ENCODE results near the gene EEIG2. TPM values are rescaled to one million over a fixed set of nuclear protein-coding genes. Genes with fewer than 3 reads are reported as not detected.
"Not testable (repeated sequence)": the region's sequence is repeated elsewhere in the genome, so short reads cannot be mapped to it uniquely, and the experiment has no call there.

The EEIG2 gene
- total and polyA plus RNA-seq, 2 donors (not counting 1 experiment from before 2014, with no cell fraction given) = 4.4 to 13.6 TPM

DNA sequence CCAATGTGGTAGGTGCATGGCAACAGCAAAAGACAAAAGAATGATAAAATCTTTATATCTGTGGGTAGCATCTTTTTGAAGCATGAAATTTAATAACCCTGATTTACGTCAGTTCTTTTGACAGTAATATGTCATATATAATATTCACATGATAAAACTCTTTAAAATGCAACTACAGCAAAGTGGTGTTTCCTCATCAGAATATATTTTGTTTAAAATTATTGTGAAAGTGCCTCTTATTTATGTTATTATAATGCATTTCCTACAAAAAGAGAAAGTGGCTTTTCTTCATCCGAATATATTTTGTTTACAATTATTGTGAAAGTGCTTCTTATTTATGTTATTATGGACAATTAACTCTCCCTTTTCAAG is 46.9 kb upstream of the EEIG2 start:
- no peak overlapping the region for H3K27ac Mint-ChIP-seq
- TF ChIP-seq, protein P1, sequence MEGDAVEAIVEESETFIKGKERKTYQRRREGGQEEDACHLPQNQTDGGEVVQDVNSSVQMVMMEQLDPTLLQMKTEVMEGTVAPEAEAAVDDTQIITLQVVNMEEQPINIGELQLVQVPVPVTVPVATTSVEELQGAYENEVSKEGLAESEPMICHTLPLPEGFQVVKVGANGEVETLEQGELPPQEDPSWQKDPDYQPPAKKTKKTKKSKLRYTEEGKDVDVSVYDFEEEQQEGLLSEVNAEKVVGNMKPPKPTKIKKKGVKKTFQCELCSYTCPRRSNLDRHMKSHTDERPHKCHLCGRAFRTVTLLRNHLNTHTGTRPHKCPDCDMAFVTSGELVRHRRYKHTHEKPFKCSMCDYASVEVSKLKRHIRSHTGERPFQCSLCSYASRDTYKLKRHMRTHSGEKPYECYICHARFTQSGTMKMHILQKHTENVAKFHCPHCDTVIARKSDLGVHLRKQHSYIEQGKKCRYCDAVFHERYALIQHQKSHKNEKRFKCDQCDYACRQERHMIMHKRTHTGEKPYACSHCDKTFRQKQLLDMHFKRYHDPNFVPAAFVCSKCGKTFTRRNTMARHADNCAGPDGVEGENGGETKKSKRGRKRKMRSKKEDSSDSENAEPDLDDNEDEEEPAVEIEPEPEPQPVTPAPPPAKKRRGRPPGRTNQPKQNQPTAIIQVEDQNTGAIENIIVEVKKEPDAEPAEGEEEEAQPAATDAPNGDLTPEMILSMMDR (IDR thresholded peaks at IDR 0.05) = no peak
- no peak for TF ChIP-seq EZH2 (IDR thresholded peaks at IDR 0.05; ENCODE audit: borderline replicate concordance, insufficient read depth, low read depth, low read length, poor library complexity, severe bottlenecking)
- Histone ChIP-seq H3K9ac (ENCODE audit: low read length) (no peak overlapping the region), H3K9me3 (ENCODE audit: control extremely low read depth in 1 of 3, control insufficient read depth in 2 of 3, insufficient read depth in 1 of 3, low read length in 2 of 3) (no peaks in the 10 kb centered on the region), H3K36me3 (replicated peaks in 1 of 2; ENCODE audit: control extremely low read depth in 1 of 2, control insufficient read depth in 1 of 2, extremely low read depth in 1 of 2, insufficient read depth in 2 of 2, low read length in 1 of 2) (no peaks in the 10 kb centered on the region), H3K79me2 (ENCODE audit: control insufficient read depth, insufficient read depth, low read length) (no peaks in the 10 kb centered on the region), H3K4me3 (ENCODE audit: control extremely low read depth in 1 of 5, extremely low read depth in 1 of 5, insufficient read depth in 1 of 5, low read depth in 2 of 5, low read length in 4 of 5) (no peak overlapping the region), H4K20me1 (ENCODE audit: control insufficient read depth, insufficient read depth, low read length, poor library complexity, severe bottlenecking) (no peaks in the 10 kb centered on the region), H3K4me1 (ENCODE audit: control insufficient read depth in 2 of 2, insufficient read depth in 2 of 2, low read length in 2 of 2) (no peaks in the 10 kb centered on the region), H3K27ac (ENCODE audit: low read length in 2 of 2) (no peak overlapping the region), H3K4me2 (replicated peaks; ENCODE audit: low read depth, low read length, poor library complexity, severe bottlenecking) (no peak overlapping the region), H3K27me3 (replicated peaks in 1 of 4; ENCODE audit: control extremely low read depth in 1 of 4, control insufficient read depth in 3 of 4, insufficient read depth in 4 of 4, low read length in 3 of 4) (peaks cover 0 to 6% (median 0%) of the 10 kb centered on the region in 4 experiments), H2AFZ (ENCODE audit: insufficient read depth, low read depth, low read length, poor library complexity, severe bottlenecking) (no peak overlapping the region)
- no CpG with 5 or more reads among the region's 2 CpGs for WGBS (ENCODE audit: insufficient coverage)
- no peaks in the 10 kb centered on the region for H3K9me3 Mint-ChIP-seq (ENCODE audit: insufficient read depth)
- no peaks in the 10 kb centered on the region for H3K4me1 Mint-ChIP-seq
- intact Hi-C loops (cut with micrococcal nuclease) = loop anchor here (5.0 kb wide), 2 partner anchors 179 to 234 kb away; partner anchors contain the start of genes PRPF38B and STXBP3
- DNase-seq = no peak
- ChIA-PET POLR2A (no interaction called here), CTCF (interaction anchor here (0.7 to 10.1 kb wide), 20 partner anchors 9 to 730 kb away, joined by 3 to 325 read pairs (median 4); partner anchors contain the start of genes EEIG2, HENMT1 and SLC25A24)
- peaks cover 8% of the 10 kb centered on the region for H3K27me3 Mint-ChIP-seq
- ATAC-seq (ENCODE audit: low read depth) = no peak
- H3K4me3 Mint-ChIP-seq = no peak overlapping the region

DNA sequence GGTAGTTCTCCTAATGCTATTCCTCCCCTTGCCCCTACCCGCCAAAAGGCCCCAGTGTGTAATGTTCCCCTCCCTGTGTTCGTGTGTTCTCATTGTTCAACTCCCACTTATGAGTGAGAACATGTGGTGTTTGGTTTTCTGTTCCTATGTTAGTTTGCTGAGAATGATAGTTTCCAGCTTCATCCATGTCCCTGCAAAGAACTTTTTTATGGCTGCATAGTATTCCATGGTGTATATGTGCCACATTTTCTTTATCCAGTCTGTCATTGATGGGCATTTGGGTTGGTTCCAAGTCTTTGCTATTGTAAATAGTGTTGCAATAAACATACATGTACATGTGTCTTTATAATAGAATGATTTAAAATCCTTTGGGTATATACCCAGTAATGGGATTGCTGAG is 46.0 kb upstream of the EEIG2 start:
- no CpG with 5 or more reads among the region's 2 CpGs for WGBS (ENCODE audit: insufficient coverage)
- POLR2A ChIA-PET = not testable (repeated sequence)

DNA sequence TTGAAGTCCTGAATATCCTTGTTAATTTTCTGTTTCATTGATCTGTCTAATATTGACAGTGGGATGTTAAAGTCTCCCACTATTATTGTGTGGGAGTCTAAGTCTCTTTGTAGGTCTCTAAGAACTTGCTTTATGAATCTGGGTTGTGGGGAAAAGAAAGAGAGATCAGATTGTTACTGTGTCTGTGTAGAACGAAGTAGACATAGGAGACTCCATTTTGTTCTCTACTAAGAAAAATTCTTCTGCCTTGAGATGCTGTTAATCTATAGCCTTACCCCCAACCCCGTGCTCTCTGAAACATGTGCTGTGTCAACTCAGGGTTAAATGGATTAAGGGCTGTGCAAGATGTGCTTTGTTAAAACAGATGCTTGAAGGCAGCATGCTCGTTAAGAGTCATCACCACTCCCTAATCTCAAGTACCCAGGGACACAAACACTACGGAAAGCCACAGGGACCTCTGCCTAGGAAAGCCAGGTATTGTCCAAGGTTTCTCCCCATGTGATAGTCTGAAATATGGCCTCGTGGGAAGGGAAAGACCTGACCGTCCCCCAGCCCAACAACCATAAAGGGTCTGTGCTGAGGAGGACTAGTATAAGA is 42.5 kb upstream of the EEIG2 start:
- H3K9ac ChIP-seq (ENCODE audit: low read length); H3K36me3 ChIP-seq (replicated peaks in 1 of 2; ENCODE audit: control extremely low read depth in 1 of 2, control insufficient read depth in 1 of 2, extremely low read depth in 1 of 2, insufficient read depth in 2 of 2, low read length in 1 of 2); H3K4me1 ChIP-seq (ENCODE audit: control insufficient read depth in 2 of 2, insufficient read depth in 2 of 2, low read length in 2 of 2); H3K27me3 ChIP-seq (replicated peaks in 1 of 4; ENCODE audit: control extremely low read depth in 1 of 4, control insufficient read depth in 3 of 4, insufficient read depth in 4 of 4, low read length in 3 of 4); H3K27ac Mint-ChIP-seq; H3K4me1 Mint-ChIP-seq; H3K27me3 Mint-ChIP-seq; H3K9me3 Mint-ChIP-seq (ENCODE audit: insufficient read depth); ATAC-seq (ENCODE audit: low read depth); H2AFZ ChIP-seq (ENCODE audit: insufficient read depth, low read depth, low read length, poor library complexity, severe bottlenecking); H3K79me2 ChIP-seq (ENCODE audit: control insufficient read depth, insufficient read depth, low read length); H3K4me2 ChIP-seq (replicated peaks; ENCODE audit: low read depth, low read length, poor library complexity, severe bottlenecking); intact Hi-C loops (cut with micrococcal nuclease); H3K4me3 Mint-ChIP-seq; POLR2A ChIA-PET; H3K9me3 ChIP-seq (ENCODE audit: control extremely low read depth in 1 of 3, control insufficient read depth in 2 of 3, insufficient read depth in 1 of 3, low read length in 2 of 3); H3K27ac ChIP-seq (ENCODE audit: low read length in 2 of 2); H3K4me3 ChIP-seq (ENCODE audit: control extremely low read depth in 1 of 5, extremely low read depth in 1 of 5, insufficient read depth in 1 of 5, low read depth in 2 of 5, low read length in 4 of 5); H4K20me1 ChIP-seq (ENCODE audit: control insufficient read depth, insufficient read depth, low read length, poor library complexity, severe bottlenecking); DNase-seq: not testable (repeated sequence)
- CTCF ChIA-PET = interaction anchor here (10.1 kb wide), 1 partner anchor 42 kb away, joined by 325 read pairs; the partner anchor contains the start of gene EEIG2
- WGBS (ENCODE audit: insufficient coverage) = no CpG with 5 or more reads among the region's 6 CpGs

More for the DNA sequence above, 46.0 kb upstream of the EEIG2 start:
- H3K27me3 ChIP-seq (replicated peaks in 1 of 4; ENCODE audit: control extremely low read depth in 1 of 4, control insufficient read depth in 3 of 4, insufficient read depth in 4 of 4, low read length in 3 of 4); ATAC-seq (ENCODE audit: low read depth); H3K9me3 ChIP-seq (ENCODE audit: control extremely low read depth in 1 of 3, control insufficient read depth in 2 of 3, insufficient read depth in 1 of 3, low read length in 2 of 3); H3K4me1 ChIP-seq (ENCODE audit: control insufficient read depth in 2 of 2, insufficient read depth in 2 of 2, low read length in 2 of 2); H4K20me1 ChIP-seq (ENCODE audit: control insufficient read depth, insufficient read depth, low read length, poor library complexity, severe bottlenecking); H3K27ac ChIP-seq (ENCODE audit: low read length in 2 of 2); H3K4me2 ChIP-seq (replicated peaks; ENCODE audit: low read depth, low read length, poor library complexity, severe bottlenecking); H2AFZ ChIP-seq (ENCODE audit: insufficient read depth, low read depth, low read length, poor library complexity, severe bottlenecking); H3K27me3 Mint-ChIP-seq; H3K4me3 Mint-ChIP-seq; H3K4me1 Mint-ChIP-seq; H3K79me2 ChIP-seq (ENCODE audit: control insufficient read depth, insufficient read depth, low read length); DNase-seq; H3K9ac ChIP-seq (ENCODE audit: low read length); H3K9me3 Mint-ChIP-seq (ENCODE audit: insufficient read depth); H3K4me3 ChIP-seq (ENCODE audit: control extremely low read depth in 1 of 5, extremely low read depth in 1 of 5, insufficient read depth in 1 of 5, low read depth in 2 of 5, low read length in 4 of 5); H3K27ac Mint-ChIP-seq; H3K36me3 ChIP-seq (replicated peaks in 1 of 2; ENCODE audit: control extremely low read depth in 1 of 2, control insufficient read depth in 1 of 2, extremely low read depth in 1 of 2, insufficient read depth in 2 of 2, low read length in 1 of 2): not testable (repeated sequence)
- CTCF ChIA-PET = interaction anchor here (0.8 to 10.1 kb wide), 4 partner anchors 9 to 130 kb away, joined by 3 to 325 read pairs (median 4); partner anchors contain the start of gene EEIG2
- intact Hi-C loops (cut with micrococcal nuclease) = loop anchor here (5.0 kb wide), 2 partner anchors 178 to 233 kb away; partner anchors contain the start of genes PRPF38B and STXBP3
